ENCODE measurements around the gene RIN2. TPM values are rescaled to one million over a fixed set of nuclear protein-coding genes. Genes with fewer than 3 reads are reported as not detected.

Gene RIN2
- total RNA-seq, 1 experiment from 2014 or later: 1.0 TPM

DNA sequence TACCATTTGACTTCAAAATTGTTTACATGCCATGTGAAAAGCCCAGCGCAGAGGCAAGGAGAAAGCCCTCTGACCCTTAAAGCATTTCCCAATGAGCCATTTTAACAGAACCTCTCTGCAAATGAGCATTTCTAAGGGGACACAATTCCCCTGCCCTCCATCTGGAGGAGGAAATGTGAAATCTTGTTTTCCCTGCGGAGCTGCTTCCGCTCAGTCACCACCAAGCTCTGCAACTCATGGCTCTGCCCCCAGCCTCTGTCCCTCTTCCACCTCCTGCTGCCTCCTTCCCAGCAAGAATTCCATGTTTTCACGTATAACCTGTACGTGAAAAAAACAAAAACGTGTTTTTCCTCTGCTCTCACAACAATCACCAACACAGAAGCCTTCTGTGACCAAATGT lies 12.3 kb downstream of the RIN2 start:
- Mint-ChIP-seq H3K27me3 (ENCODE audit: low read depth) (no peaks in the 10 kb centered on the region; the same call in 1 of the 2 replicates), H3K36me3 (ENCODE audit: insufficient read depth in 1 of 3, low read depth in 3 of 3) (no peaks in the 10 kb centered on the region; a peak in 1 of 7 replicates), H3K27ac (no peak overlapping the region; a peak in 1 of 7 replicates), H3K4me1 (peaks cover 15 to 17% of the 10 kb centered on the region in 2 experiments), H3K9me3 (no peaks in the 10 kb centered on the region), H3K4me3 (no peak overlapping the region)
- Histone ChIP-seq H3K79me1 (ENCODE audit: insufficient read depth, low read depth, low read length, poor library complexity, severe bottlenecking) (no peaks in the 10 kb centered on the region), H2BK12ac (ENCODE audit: insufficient read length, low read depth, low read length) (no peak overlapping the region), H3K4me1 (ENCODE audit: insufficient read depth, low read length) (peaks cover 4% of the 10 kb centered on the region), H2BK15ac (ENCODE audit: low read depth, low read length) (no peak overlapping the region), H3K79me2 (ENCODE audit: insufficient read depth, low read length) (no peaks in the 10 kb centered on the region), H3K4ac (ENCODE audit: low read depth, low read length) (no peak overlapping the region), H3K9ac (ENCODE audit: extremely low read depth, insufficient read length, low read length) (no peak overlapping the region), H2BK120ac (ENCODE audit: low read depth, low read length, poor library complexity, severe bottlenecking) (no peak overlapping the region), H3K23ac (ENCODE audit: insufficient read length, low read depth, low read length) (no peak overlapping the region), H2AFZ (ENCODE audit: low read length) (no peak overlapping the region), H2BK5ac (ENCODE audit: insufficient read length, low read length) (no peak overlapping the region), H3K56ac (ENCODE audit: insufficient read length, low read depth, low read length) (no peak overlapping the region), H4K20me1 (ENCODE audit: control insufficient read depth, insufficient read depth, insufficient read length) (no peaks in the 10 kb centered on the region), H3T11ph (ENCODE audit: low read length) (no peak overlapping the region), H3K18ac (ENCODE audit: insufficient read length, low read depth, low read length) (no peak overlapping the region), H3K9me3 (ENCODE audit: control insufficient read depth, low read depth, low read length) (no peaks in the 10 kb centered on the region), H4K8ac (replicated peaks; ENCODE audit: insufficient read length, low read depth, low read length) (no peak overlapping the region), H3K14ac (ENCODE audit: insufficient read depth, low read length) (no peak overlapping the region), H4K5ac (ENCODE audit: insufficient read length, low read depth, low read length) (no peak overlapping the region), H4K91ac (ENCODE audit: insufficient read length, low read depth, low read length) (no peak overlapping the region), H2AK5ac (ENCODE audit: insufficient read length, low read length) (no peak overlapping the region), H3K4me2 (ENCODE audit: insufficient read depth, insufficient read length, low read length) (no peak overlapping the region), H2BK20ac (ENCODE audit: low read depth, low read length, poor library complexity, severe bottlenecking) (no peak overlapping the region), H3K23me2 (ENCODE audit: insufficient read length, low read depth, low read length, poor library complexity, severe bottlenecking) (no peaks in the 10 kb centered on the region), H3K27me3 (ENCODE audit: insufficient read depth, low read length) (no peaks in the 10 kb centered on the region), H3K27ac (ENCODE audit: insufficient read length, low read depth, low read length) (no peak overlapping the region)
- no peak for DNase-seq
- TF ChIP-seq, protein P1, sequence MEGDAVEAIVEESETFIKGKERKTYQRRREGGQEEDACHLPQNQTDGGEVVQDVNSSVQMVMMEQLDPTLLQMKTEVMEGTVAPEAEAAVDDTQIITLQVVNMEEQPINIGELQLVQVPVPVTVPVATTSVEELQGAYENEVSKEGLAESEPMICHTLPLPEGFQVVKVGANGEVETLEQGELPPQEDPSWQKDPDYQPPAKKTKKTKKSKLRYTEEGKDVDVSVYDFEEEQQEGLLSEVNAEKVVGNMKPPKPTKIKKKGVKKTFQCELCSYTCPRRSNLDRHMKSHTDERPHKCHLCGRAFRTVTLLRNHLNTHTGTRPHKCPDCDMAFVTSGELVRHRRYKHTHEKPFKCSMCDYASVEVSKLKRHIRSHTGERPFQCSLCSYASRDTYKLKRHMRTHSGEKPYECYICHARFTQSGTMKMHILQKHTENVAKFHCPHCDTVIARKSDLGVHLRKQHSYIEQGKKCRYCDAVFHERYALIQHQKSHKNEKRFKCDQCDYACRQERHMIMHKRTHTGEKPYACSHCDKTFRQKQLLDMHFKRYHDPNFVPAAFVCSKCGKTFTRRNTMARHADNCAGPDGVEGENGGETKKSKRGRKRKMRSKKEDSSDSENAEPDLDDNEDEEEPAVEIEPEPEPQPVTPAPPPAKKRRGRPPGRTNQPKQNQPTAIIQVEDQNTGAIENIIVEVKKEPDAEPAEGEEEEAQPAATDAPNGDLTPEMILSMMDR (conservative IDR thresholded peaks at IDR 0.05): no peak
- no CpG with 5 or more reads among the region's 6 CpGs for WGBS (ENCODE audit: extremely low coverage, insufficient read length, low lambda C conversion rate)

Data from H9 (cell line).